Panc1 (cell line): ENCODE measurements around the gene RBMX.
"Not testable (repeated sequence)": the region's sequence is repeated elsewhere in the genome, so short reads cannot be mapped to it uniquely, and the experiment has no call there.

ENCODE experiments used
- POLR2AphosphoS5 ChIP-seq: IDR thresholded peaks from 2 replicates; pipeline ENCODE4 v1.6.1; 2012; ENCODE audit warnings: mild to moderate bottlenecking, low read depth, low read length, moderate library complexity
- TCF7L2 ChIP-seq: IDR thresholded peaks from 2 replicates; pipeline ENCODE4 v1.6.1; 2011; ENCODE audit warnings: mild to moderate bottlenecking, low read depth, low read length, inconsistent platforms
- TF ChIP-seq, protein P1 (sequence below): fragments of 450-650 bp; IDR thresholded peaks from 2 replicates; pipeline ENCODE4 v1.5.1; 2017; ENCODE audit warnings: mild to moderate bottlenecking
- TF ChIP-seq, protein P2 (sequence below), 2 experiments: IDR thresholded peaks; 2 replicates each; pipeline ENCODE4 v1.6.1; 2011 to 2012; ENCODE audit warnings: low read depth in 2 of 2, control low read depth in 1 of 2, low read length in 1 of 2, mild to moderate bottlenecking in 1 of 2, moderate library complexity in 1 of 2; ENCODE audit not compliant: insufficient read depth in 1 of 2

DNA sequence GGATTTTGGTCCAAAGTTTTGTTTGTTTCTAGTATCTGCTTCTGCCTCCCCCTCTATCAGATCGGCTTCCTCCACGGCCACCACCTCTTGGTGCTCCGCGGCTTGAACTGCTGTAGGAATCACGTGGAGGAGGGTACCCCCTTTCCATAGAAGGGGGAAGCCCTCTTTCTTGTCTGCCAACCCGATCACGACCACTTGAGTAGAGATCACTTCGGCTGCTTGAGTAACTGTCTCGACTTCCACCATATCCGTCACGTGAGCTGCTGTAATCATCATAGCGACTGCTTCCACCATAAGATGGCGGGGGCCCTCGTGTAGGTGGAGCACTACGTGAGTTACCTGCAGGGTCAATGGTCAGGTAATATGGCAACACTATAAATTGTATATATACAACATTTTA, 6.4 kb downstream of the RBMX start:
- TF ChIP-seq, protein P1, sequence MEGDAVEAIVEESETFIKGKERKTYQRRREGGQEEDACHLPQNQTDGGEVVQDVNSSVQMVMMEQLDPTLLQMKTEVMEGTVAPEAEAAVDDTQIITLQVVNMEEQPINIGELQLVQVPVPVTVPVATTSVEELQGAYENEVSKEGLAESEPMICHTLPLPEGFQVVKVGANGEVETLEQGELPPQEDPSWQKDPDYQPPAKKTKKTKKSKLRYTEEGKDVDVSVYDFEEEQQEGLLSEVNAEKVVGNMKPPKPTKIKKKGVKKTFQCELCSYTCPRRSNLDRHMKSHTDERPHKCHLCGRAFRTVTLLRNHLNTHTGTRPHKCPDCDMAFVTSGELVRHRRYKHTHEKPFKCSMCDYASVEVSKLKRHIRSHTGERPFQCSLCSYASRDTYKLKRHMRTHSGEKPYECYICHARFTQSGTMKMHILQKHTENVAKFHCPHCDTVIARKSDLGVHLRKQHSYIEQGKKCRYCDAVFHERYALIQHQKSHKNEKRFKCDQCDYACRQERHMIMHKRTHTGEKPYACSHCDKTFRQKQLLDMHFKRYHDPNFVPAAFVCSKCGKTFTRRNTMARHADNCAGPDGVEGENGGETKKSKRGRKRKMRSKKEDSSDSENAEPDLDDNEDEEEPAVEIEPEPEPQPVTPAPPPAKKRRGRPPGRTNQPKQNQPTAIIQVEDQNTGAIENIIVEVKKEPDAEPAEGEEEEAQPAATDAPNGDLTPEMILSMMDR: not testable (repeated sequence)
- TF ChIP-seq, protein P2, sequence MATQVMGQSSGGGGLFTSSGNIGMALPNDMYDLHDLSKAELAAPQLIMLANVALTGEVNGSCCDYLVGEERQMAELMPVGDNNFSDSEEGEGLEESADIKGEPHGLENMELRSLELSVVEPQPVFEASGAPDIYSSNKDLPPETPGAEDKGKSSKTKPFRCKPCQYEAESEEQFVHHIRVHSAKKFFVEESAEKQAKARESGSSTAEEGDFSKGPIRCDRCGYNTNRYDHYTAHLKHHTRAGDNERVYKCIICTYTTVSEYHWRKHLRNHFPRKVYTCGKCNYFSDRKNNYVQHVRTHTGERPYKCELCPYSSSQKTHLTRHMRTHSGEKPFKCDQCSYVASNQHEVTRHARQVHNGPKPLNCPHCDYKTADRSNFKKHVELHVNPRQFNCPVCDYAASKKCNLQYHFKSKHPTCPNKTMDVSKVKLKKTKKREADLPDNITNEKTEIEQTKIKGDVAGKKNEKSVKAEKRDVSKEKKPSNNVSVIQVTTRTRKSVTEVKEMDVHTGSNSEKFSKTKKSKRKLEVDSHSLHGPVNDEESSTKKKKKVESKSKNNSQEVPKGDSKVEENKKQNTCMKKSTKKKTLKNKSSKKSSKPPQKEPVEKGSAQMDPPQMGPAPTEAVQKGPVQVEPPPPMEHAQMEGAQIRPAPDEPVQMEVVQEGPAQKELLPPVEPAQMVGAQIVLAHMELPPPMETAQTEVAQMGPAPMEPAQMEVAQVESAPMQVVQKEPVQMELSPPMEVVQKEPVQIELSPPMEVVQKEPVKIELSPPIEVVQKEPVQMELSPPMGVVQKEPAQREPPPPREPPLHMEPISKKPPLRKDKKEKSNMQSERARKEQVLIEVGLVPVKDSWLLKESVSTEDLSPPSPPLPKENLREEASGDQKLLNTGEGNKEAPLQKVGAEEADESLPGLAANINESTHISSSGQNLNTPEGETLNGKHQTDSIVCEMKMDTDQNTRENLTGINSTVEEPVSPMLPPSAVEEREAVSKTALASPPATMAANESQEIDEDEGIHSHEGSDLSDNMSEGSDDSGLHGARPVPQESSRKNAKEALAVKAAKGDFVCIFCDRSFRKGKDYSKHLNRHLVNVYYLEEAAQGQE (IDR thresholded peaks at IDR 0.05; ENCODE audit: insufficient read depth in 1 of 2, low read depth in 2 of 2, low read length in 1 of 2): not testable (repeated sequence)
- TF ChIP-seq TCF7L2, POLR2AphosphoS5: not testable (repeated sequence)
